HG03378 (cell line): ENCODE results near the gene H19.

Experiments
- ATAC-seq: cut with Tn5 transposase; IDR thresholded peaks from one replicate; pipeline ENCODE4 v1.9.1; 2021; ENCODE audit warnings: mild to moderate bottlenecking, moderate library complexity; ENCODE audit not compliant: unreplicated experiment

H19 gene

GRCh38 chr11:1987024-1987423 is 10.6 kb downstream of the H19 start:
- ATAC-seq, result no peak

GRCh38 chr11:1983601-1983961 is 14.1 kb downstream of the H19 start:
- no peak for ATAC-seq

- no peak for ATAC-seq
Observed at GRCh38 chr11:1982873-1983600, 14.6 kb downstream of the H19 start.

- no peak for ATAC-seq
Observed at GRCh38 chr11:1979607-1980006, 18.0 kb downstream of the H19 start.

GRCh38 chr11:1978720-1979473 is 18.7 kb downstream of the H19 start:
- no peak for ATAC-seq

- ATAC-seq, result no peak
Observed at GRCh38 chr11:1975185-1975584, 22.5 kb downstream of the H19 start.

- ATAC-seq, result no peak
Observed at GRCh38 chr11:1970956-1971355, 26.7 kb downstream of the H19 start.

GRCh38 chr11:1969776-1970175 is 27.9 kb downstream of the H19 start:
- ATAC-seq, result no peak

GRCh38 chr11:1969035-1969434 is 28.6 kb downstream of the H19 start:
- ATAC-seq, result no peak

- no peak for ATAC-seq
Observed at GRCh38 chr11:1968454-1969002, 29.1 kb downstream of the H19 start.

GRCh38 chr11:1967641-1968225 is 29.9 kb downstream of the H19 start:
- ATAC-seq, result no peak

- ATAC-seq, result no peak
Observed at GRCh38 chr11:1966531-1966930, 31.1 kb downstream of the H19 start.

GRCh38 chr11:1964955-1965354 is 32.7 kb downstream of the H19 start:
- ATAC-seq, result no peak

- ATAC-seq, result no peak
Observed at GRCh38 chr11:1964348-1964747, 33.3 kb downstream of the H19 start.

- no peak for ATAC-seq
Observed at GRCh38 chr11:1963864-1964263, 33.8 kb downstream of the H19 start.

- ATAC-seq, result no peak
Observed at GRCh38 chr11:1959786-1960185, 37.9 kb downstream of the H19 start.

- ATAC-seq, result no peak
Observed at GRCh38 chr11:1958367-1958766, 39.3 kb downstream of the H19 start.

- no peak for ATAC-seq
Observed at GRCh38 chr11:1953489-1954266, 44.0 kb downstream of the H19 start.

GRCh38 chr11:1952806-1953482 is 44.7 kb downstream of the H19 start:
- no peak for ATAC-seq

GRCh38 chr11:1949922-1950321 is 47.7 kb downstream of the H19 start:
- no peak for ATAC-seq

GRCh38 chr11:1949302-1949701 is 48.3 kb downstream of the H19 start:
- ATAC-seq, result no peak
